Neural progenitor cell (in vitro differentiated cells): Measurements from ENCODE around the gene C1RL. TPM values are rescaled to one million over a fixed set of nuclear protein-coding genes. Genes with fewer than 3 reads are reported as not detected.

Source experiments
- DNase-seq: peaks from one replicate; pipeline ENCODE4 v3.0.0-alpha.2; 2016; ENCODE audit warnings: low spot score
- H2AFZ ChIP-seq: fragments of 200-600 bp; sonication (generic); replicated peaks from 2 replicates; pipeline ENCODE4 v1.6.1; 2016; ENCODE audit warnings: antibody characterized with exemption
- H3F3A ChIP-seq: fragments of 200-600 bp; sonication (generic); 2 replicates; pipeline ENCODE4 v1.6.1; 2016; ENCODE audit warnings: antibody characterized with exemption, low read depth
- H3K27ac ChIP-seq: fragments of 200-600 bp; sonication (generic); 2 replicates; pipeline ENCODE4 v1.5.1; 2016; ENCODE audit warnings: mild to moderate bottlenecking
- H3K27me3 ChIP-seq: fragments of 200-600 bp; sonication (generic); 2 replicates; pipeline ENCODE4 v1.6.1; 2016; ENCODE audit warnings: mild to moderate bottlenecking, moderate library complexity
- H3K36me3 ChIP-seq: fragments of 200-600 bp; sonication (generic); 2 replicates; pipeline ENCODE4 v1.5.1; 2016
- H3K4me1 ChIP-seq: fragments of 200-600 bp; sonication (generic); 2 replicates; pipeline ENCODE4 v1.6.1; 2016; ENCODE audit warnings: mixed run types
- H3K4me2 ChIP-seq: fragments of 200-600 bp; sonication (generic); 2 replicates; pipeline ENCODE4 v1.6.1; 2016
- H3K4me3 ChIP-seq: fragments of 200-600 bp; sonication (generic); 2 replicates; pipeline ENCODE4 v1.5.1; 2016
- H3K79me2 ChIP-seq: fragments of 200-600 bp; sonication (generic); 2 replicates; pipeline ENCODE4 v1.6.1; 2016; ENCODE audit warnings: low read depth
- H3K9ac ChIP-seq: fragments of 200-600 bp; sonication (generic); 2 replicates; pipeline ENCODE4 v1.6.1; 2016
- H3K9me3 ChIP-seq: fragments of 200-600 bp; sonication (generic); 2 replicates; pipeline ENCODE4 v1.5.1; 2016; ENCODE audit warnings: low read depth
- H4K20me1 ChIP-seq: fragments of 200-600 bp; sonication (generic); 2 replicates; pipeline ENCODE4 v1.6.1; 2016; ENCODE audit warnings: low read depth
- H3K27ac Mint-ChIP-seq: 3 replicates; pipeline ENCODE4 v1.8.0; 2021; ENCODE audit warnings: mixed read lengths
- H3K27me3 Mint-ChIP-seq: 2 replicates; pipeline ENCODE4 v1.8.0; 2022; ENCODE audit warnings: low read depth, mild to moderate bottlenecking, inconsistent platforms, moderate library complexity, mixed read lengths; ENCODE audit not compliant: insufficient read depth
- H3K36me3 Mint-ChIP-seq: 3 replicates; pipeline ENCODE4 v1.8.0; 2021; ENCODE audit warnings: mixed read lengths
- H3K4me1 Mint-ChIP-seq: 3 replicates; pipeline ENCODE4 v1.8.0; 2021; ENCODE audit warnings: mixed read lengths
- H3K4me3 Mint-ChIP-seq: 3 replicates; pipeline ENCODE4 v1.8.0; 2021; ENCODE audit warnings: mild to moderate bottlenecking, moderate library complexity, mixed read lengths
- H3K9me3 Mint-ChIP-seq: 3 replicates; pipeline ENCODE4 v1.8.0; 2020; ENCODE audit warnings: mixed read lengths
- EZH2 ChIP-seq: fragments of 200-600 bp; sonication (generic); IDR thresholded peaks from 2 replicates; pipeline ENCODE4 v1.6.1; 2017; ENCODE audit warnings: antibody characterized with exemption, mild to moderate bottlenecking, moderate library complexity
- EZH2phosphoT487 ChIP-seq: fragments of 200-600 bp; sonication (generic); IDR thresholded peaks from 2 replicates; pipeline ENCODE4 v1.6.1; 2017; ENCODE audit warnings: antibody characterized with exemption
- small RNA-seq: library from RNA; depleted of rRNA; stranded (forward); fragments of <200 nt; gene quantifications from one replicate; pipeline ENCODE3, GENCODE V24; 2015
- total RNA-seq: library from RNA; depleted of rRNA; stranded (reverse); fragments of >200 nt; gene quantifications from 2 replicates; pipeline ENCODE4 v1.2.3, GENCODE V29; 2015; ENCODE audit warnings: low replicate concordance
- TF ChIP-seq, protein P1 (sequence below): fragments of 200-600 bp; sonication (generic); IDR thresholded peaks from 2 replicates; pipeline ENCODE4 v1.5.1; 2017; ENCODE audit warnings: antibody characterized with exemption, mild to moderate bottlenecking

Gene C1RL
- total RNA-seq, 1 donor from 2014 or later = 32.2 TPM

DNA sequence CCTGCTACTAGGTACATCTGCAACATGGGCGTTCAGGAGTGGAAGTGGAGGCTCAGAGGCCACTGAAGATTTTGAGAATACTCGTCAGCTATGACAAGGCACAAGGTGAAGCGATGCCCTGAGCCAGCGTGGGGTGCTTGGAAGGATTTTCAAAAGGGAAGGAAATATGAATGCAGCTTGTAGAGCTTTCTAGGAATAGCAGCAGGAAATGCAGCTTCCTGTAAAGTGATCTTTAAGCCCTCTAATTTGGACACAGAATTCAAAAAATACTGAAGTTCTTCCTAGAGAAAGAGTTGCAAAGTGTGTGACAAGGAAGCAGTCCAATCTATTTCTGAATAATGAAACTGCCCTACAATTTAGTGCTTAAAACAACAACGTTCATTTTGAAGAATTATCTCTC is 61.7 kb downstream of the C1RL start:
- no peaks in the 10 kb centered on the region for H3K79me2 ChIP-seq
- no peak overlapping the region for H3K9ac ChIP-seq
- no peaks in the 10 kb centered on the region for H3K4me1 ChIP-seq
- H3K4me1 Mint-ChIP-seq = no peaks in the 10 kb centered on the region
- no peak overlapping the region for H3K27ac ChIP-seq
- H3K36me3 Mint-ChIP-seq = no peaks in the 10 kb centered on the region
- H3F3A ChIP-seq = no peaks in the 10 kb centered on the region
- H3K27ac Mint-ChIP-seq = no peak overlapping the region
- H3K4me3 Mint-ChIP-seq = no peak overlapping the region
- no peak overlapping the region for H3K4me3 ChIP-seq
- H3K27me3 Mint-ChIP-seq = peaks cover 5% of the 10 kb centered on the region
- no peaks in the 10 kb centered on the region for H3K9me3 ChIP-seq
- H3K36me3 ChIP-seq = no peaks in the 10 kb centered on the region
- H2AFZ ChIP-seq = no peak overlapping the region
- no peaks in the 10 kb centered on the region for H3K27me3 ChIP-seq
- no peaks in the 10 kb centered on the region for H4K20me1 ChIP-seq
- TF ChIP-seq, protein P1, sequence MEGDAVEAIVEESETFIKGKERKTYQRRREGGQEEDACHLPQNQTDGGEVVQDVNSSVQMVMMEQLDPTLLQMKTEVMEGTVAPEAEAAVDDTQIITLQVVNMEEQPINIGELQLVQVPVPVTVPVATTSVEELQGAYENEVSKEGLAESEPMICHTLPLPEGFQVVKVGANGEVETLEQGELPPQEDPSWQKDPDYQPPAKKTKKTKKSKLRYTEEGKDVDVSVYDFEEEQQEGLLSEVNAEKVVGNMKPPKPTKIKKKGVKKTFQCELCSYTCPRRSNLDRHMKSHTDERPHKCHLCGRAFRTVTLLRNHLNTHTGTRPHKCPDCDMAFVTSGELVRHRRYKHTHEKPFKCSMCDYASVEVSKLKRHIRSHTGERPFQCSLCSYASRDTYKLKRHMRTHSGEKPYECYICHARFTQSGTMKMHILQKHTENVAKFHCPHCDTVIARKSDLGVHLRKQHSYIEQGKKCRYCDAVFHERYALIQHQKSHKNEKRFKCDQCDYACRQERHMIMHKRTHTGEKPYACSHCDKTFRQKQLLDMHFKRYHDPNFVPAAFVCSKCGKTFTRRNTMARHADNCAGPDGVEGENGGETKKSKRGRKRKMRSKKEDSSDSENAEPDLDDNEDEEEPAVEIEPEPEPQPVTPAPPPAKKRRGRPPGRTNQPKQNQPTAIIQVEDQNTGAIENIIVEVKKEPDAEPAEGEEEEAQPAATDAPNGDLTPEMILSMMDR = no peak
- TF ChIP-seq EZH2phosphoT487 (no peak), EZH2 (no peak)
- no peak overlapping the region for H3K4me2 ChIP-seq
- H3K9me3 Mint-ChIP-seq = peaks cover 8% of the 10 kb centered on the region
- no peak for DNase-seq

DNA sequence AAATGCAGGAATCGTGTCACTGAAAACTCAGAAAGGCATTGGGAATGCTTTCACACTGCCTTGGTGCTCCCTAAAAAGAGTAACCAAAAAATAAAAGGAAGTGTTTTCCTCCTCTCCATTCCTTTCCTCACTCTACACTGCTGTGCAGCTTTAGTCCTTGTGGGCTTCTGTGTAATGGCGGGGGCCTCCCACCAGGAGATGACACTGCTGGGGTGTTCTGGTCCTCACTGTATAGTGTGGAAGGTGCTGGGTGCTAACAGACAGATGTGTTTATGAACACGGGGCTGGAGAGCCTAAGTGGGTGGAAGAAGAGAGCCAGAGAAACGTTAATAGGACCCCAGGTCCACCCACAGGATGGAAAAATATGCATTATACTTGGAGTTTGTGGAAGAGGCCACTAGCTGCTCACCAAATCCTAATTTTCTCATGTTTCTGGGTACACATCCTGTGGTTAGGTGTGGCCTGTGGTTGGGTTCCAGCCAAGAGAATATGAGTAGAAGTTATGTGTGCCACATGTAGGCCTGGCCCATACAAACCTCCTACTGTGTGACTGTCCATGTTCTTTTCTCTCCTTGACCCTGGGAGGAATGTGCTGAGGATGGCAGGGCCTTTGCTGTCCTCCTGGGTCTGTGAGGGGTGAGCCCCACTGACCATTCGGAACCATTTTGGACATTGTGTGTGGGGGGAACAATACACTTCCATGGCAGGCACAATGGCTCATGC is 62.5 kb downstream of the C1RL start:
- H3K4me3 Mint-ChIP-seq = no peak overlapping the region

DNA sequence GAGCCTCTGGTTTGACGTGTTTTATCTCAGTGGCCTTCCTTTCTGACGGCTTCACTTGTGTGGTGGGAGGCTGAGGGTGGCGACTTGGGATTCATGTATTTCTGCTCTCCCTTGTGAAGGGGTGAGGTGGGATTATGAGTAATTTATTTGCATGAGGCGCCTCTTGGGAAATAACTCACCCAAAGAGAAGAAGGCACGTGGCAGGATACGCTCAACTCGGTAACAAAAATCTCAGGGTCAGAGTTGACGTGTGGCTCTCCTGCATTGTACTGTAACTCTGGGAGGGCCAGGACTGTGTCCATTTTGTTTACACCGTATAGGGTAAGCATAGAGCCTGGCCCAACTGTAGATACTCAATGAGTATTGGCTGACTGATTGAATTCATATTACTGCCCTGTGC is 63.1 kb downstream of the C1RL start:
- peaks cover 2% of the 10 kb centered on the region for H3K4me1 Mint-ChIP-seq
- Histone ChIP-seq H3K9me3 (no peaks in the 10 kb centered on the region), H3K27ac (no peak overlapping the region), H3K4me2 (no peak overlapping the region), H3K27me3 (no peaks in the 10 kb centered on the region), H3F3A (no peaks in the 10 kb centered on the region), H3K79me2 (no peaks in the 10 kb centered on the region), H3K9ac (no peak overlapping the region), H3K4me1 (no peaks in the 10 kb centered on the region), H3K36me3 (no peaks in the 10 kb centered on the region), H2AFZ (no peak overlapping the region), H3K4me3 (no peak overlapping the region), H4K20me1 (no peaks in the 10 kb centered on the region)
- H3K9me3 Mint-ChIP-seq = peaks cover 8% of the 10 kb centered on the region
- H3K36me3 Mint-ChIP-seq = no peaks in the 10 kb centered on the region
- TF ChIP-seq, protein P1 = no peak
- TF ChIP-seq EZH2 = no peak
- TF ChIP-seq EZH2phosphoT487 = no peak
- H3K27me3 Mint-ChIP-seq = peaks cover 4% of the 10 kb centered on the region
- DNase-seq = no peak
- H3K4me3 Mint-ChIP-seq = no peak overlapping the region
- H3K27ac Mint-ChIP-seq = no peak overlapping the region

More for the DNA sequence above, 62.5 kb downstream of the C1RL start:
- Histone ChIP-seq H3K27me3 (no peaks in the 10 kb centered on the region), H3K9me3 (no peaks in the 10 kb centered on the region), H3K4me1 (no peaks in the 10 kb centered on the region), H3K27ac (no peak overlapping the region), H3K4me2 (no peak overlapping the region), H3K4me3 (no peak overlapping the region), H3K36me3 (no peaks in the 10 kb centered on the region), H3F3A (no peaks in the 10 kb centered on the region), H3K9ac (no peak overlapping the region), H4K20me1 (no peaks in the 10 kb centered on the region), H2AFZ (no peak overlapping the region), H3K79me2 (no peaks in the 10 kb centered on the region)
- TF ChIP-seq EZH2phosphoT487 (no peak), EZH2 (no peak)
- TF ChIP-seq, protein P1 = no peak
- Mint-ChIP-seq H3K27me3 (peaks cover 4% of the 10 kb centered on the region), H3K9me3 (peaks cover 8% of the 10 kb centered on the region), H3K27ac (no peak overlapping the region), H3K36me3 (no peaks in the 10 kb centered on the region), H3K4me1 (no peaks in the 10 kb centered on the region)
- DNase-seq = no peak

Small RNAs within 50 kb of the gene (small RNA-seq; reads per million reads assigned to genes)
- not detected for gene RNU6-485P

Other genes with a start within 250 kb of the C1RL start
- 1,038 and 1,695 TPM in 2 replicates for gene TPI1, start 241.7 kb downstream of the C1RL start, total RNA-seq
- 0.65 and 6.6 TPM in 2 replicates for gene SPSB2, start 235.9 kb downstream of the C1RL start, total RNA-seq
- 4.1 and 5.2 TPM in 2 replicates for gene LRRC23, start 204.4 kb downstream of the C1RL start, total RNA-seq
- gene ENO2, start 194.6 kb downstream of the C1RL start, total RNA-seq = 82.2 and 136 TPM in 2 replicates
- 8.9 and 28.7 TPM in 2 replicates for gene ATN1, start 181.3 kb downstream of the C1RL start, total RNA-seq
- not detected in 2 replicates for gene RNU7-1, start 165.4 kb downstream of the C1RL start, total RNA-seq
- gene C12orf57, start 165.2 kb downstream of the C1RL start, total RNA-seq = 314 and 399 TPM in 2 replicates
- 4.4 and 6.0 TPM in 2 replicates for gene PTPN6, start 157.9 kb downstream of the C1RL start, total RNA-seq
- 214 and 291 TPM in 2 replicates for gene PHB2, start 138.6 kb downstream of the C1RL start, total RNA-seq
- 27.3 and 32.0 TPM in 2 replicates for gene EMG1, start 138.3 kb downstream of the C1RL start, total RNA-seq
- gene LPCAT3, start 90.7 kb downstream of the C1RL start, total RNA-seq = 18.1 and 32.6 TPM in 2 replicates
- 0.56 and 2.1 TPM in 2 replicates for gene C1S, start 48.5 kb downstream of the C1RL start, total RNA-seq
- gene C1R, start 16.8 kb downstream of the C1RL start, total RNA-seq = 3.3 and 8.8 TPM in 2 replicates
- gene RBP5, start 19.7 kb upstream of the C1RL start, total RNA-seq = not detected in 2 replicates
- 24.0 and 36.9 TPM in 2 replicates for gene CLSTN3, start 21.2 kb upstream of the C1RL start, total RNA-seq
- 20.2 and 46.1 TPM in 2 replicates for gene PEX5, start 80.5 kb upstream of the C1RL start, total RNA-seq
- gene ACSM4, start 194.9 kb upstream of the C1RL start, total RNA-seq = not detected in 2 replicates